Femur (tissue), 1 donor: Measurements from ENCODE around the gene KIF16B.

Experiments
- DNase-seq: peaks from one replicate; pipeline ENCODE4 v3.0.0-alpha.2; 2017

KIF16B gene

DNA sequence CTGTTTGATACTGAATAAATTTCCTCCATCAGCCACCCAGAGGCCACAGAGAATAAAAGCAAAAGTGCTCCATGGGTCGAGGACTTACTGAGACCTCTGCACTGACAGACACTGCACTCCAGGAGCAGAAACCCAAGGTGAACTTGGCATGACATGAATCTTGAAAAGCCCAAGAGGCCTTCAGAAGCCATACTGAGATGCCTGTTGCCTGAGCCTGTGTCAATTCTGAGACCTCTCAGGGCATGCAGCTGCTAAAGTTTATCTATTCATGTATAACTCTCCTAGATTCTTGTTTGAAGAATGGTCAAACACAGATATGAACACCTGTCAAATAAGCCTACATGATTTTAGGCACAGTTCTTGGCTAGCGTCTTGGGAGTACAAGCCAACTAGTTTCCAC is 145.7 kb downstream of the KIF16B start:
- DNase-seq = no peak

GRCh38 chr20:16424780-16425179 is 148.5 kb downstream of the KIF16B start:
- DNase-seq = no peak

- no peak for DNase-seq
Measured at GRCh38 chr20:16423311-16424212, 149.7 kb downstream of the KIF16B start.

DNA sequence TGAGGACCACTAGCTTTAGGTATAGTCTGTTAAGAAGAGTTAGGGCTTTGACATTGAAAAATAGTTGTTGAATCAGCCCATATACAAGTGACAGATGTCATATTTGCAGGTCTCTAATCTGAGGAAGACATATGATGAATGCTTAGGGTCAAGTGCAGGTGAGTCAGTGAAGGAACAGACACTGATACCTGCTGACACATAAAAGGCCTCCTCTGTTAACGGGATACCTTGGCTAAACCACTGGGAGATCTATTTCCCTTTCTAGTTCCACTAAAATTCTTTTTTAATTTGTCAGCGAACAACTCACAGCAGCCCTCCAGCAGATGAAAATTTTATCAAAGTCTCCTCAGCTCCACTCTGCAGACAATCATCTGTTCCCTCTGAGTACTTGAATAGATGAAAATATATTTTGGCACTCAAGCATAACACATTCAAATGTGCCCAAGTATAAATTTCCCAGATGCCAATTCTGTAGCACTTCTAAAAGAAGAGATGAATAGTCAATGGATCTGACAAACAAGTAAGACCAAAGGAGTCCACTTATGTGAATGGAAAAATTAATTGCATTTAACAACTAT is 154.0 kb downstream of the KIF16B start:
- DNase-seq = no peak

GRCh38 chr20:16418616-16419015 is 154.6 kb downstream of the KIF16B start:
- DNase-seq = no peak

DNA sequence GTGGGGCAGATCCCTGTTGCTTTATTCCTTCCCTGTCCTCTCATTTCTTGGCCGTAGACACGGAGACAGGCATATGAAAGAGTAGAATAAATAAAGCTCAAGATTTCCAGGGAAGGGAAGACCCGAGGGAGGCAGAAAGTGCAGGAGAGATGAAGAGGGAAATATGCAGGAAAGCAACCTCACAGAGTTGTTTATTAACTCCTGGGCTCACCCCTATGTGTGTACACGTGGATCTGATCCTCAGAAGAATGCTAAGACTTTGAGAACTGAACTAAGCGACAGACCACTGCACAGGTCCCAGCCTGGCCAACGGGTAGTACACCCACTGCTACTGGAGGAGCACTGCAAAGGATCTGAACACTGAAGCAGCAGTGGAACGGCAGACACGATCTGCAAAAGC is 156.2 kb downstream of the KIF16B start:
- DNase-seq = no peak

DNA sequence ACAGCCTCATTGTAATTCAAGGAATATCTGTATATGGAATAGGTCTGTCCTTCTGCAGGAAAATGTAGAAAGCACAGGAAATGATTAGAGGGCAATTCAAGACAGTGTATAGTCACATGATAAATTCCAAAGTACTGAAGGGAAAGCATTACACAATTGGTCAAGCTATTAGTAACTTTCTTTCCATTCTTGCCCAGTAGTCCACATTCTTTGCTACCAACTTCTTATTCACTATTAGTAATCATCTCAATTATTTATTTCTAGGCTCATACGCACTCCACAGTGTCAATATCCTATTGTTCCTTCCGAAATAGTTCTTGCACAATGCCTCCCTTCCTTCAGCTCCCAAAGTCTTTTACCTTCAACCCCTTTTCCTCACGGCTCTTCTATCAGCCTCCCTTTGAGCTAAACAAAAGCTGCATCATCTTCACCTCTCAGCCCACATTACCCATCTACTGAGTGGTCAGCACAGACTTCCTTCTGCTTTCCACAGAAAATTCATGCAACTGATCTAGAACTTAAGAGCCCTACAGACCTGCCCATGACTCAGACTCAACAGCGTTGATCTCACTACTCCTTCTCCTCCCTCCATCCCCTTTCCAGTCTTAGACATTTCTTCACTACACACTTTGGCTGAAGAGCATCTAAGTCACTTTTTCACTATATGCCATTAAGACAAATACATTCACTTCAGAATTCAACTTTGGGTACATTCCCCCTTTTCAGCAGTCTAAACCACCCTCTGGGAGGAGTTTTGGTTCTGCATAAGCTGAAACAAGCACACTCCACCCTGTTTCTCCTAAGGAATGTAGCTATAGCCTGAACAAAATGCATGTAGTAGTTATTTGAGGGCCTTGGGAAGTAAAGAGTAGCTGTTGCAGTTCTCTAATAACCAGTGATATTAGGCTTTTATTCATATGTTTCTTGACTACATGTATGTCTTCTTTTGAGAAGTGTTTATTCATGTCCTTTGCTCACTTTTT is 157.9 kb downstream of the KIF16B start:
- DNase-seq = no peak

GRCh38 chr20:16412906-16413305 is 160.3 kb downstream of the KIF16B start:
- no peak for DNase-seq

- no peak for DNase-seq
Measured at GRCh38 chr20:16411361-16411760, 161.9 kb downstream of the KIF16B start.

DNA sequence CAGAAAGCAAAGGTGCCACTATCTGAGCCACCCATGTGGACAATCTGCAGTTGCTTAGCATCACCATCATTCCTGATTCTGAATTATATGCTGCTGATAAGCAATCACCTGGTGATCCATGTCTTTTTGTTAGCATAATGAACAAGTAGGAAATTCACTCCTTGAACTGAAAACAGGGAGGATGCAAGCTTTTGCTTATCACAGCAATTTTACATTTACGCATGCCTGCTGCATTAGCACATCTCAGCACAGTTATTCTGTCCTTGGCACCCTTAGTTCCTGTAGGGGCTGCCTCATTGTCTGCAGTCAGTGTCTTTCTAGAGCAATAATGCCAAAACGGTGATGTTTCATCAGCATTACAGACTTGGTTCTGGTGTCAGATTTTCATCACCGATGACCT is 162.6 kb downstream of the KIF16B start:
- DNase-seq = no peak

DNA sequence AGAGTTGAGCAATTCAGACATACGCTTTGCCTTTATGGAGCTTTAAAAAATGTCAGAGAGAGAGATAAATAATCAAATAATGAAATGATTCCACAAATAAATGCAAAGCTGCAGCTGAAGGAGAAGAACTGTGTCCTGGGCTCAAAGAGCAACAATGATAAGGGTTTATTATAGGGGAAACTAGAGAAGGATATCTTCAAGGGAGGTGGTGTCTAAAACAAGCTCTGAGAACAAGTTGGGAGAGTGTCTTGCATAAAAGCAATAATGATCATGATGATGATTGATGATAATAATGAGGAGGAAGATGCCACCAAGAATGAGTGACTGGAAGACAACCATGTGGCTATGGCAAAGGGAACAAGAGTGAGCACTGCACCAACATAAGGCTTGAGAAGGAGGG is 164.3 kb downstream of the KIF16B start:
- no peak for DNase-seq

- DNase-seq = no peak
Measured at GRCh38 chr20:16407251-16408067, 165.8 kb downstream of the KIF16B start.

- no peak for DNase-seq
Measured at GRCh38 chr20:16405254-16405653, 168.0 kb downstream of the KIF16B start.

DNA sequence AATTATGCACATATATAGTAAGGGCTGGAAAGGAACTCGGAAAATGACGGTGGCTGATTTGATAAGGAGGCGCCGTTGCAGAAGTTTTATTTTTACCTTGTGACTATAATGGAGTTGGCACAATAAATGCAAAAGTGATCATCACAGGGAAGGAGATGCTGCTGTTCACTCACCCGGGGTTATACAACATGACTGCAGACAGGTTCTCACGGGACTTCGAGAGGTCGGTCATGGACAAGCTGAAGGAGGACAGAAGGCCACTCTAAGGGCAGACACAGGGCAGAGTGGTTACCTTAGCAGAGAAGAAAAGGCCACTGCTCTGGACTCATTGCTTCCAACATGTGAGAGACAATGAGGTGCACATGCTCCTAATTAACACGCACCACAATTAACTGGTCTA is 168.6 kb downstream of the KIF16B start:
- DNase-seq = no peak

DNA sequence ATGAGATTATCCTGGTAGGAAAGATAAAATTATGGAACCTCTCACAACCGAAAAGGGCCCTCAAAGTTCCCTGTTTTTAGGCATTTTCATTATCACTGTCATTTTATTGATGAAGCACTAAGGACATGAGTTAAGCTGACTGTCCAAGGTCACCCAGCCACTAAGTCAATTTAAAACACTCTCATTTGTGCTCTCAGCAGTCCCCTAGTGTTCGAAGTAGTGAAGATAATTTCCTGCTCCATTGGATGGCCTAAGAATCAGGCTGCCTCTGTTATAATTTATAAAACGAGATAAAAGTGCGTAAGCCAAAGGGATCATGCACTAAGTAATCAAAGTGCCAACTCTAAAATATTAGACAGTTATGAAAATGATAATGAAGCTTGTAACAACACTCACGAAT is 169.1 kb downstream of the KIF16B start:
- DNase-seq = no peak

DNA sequence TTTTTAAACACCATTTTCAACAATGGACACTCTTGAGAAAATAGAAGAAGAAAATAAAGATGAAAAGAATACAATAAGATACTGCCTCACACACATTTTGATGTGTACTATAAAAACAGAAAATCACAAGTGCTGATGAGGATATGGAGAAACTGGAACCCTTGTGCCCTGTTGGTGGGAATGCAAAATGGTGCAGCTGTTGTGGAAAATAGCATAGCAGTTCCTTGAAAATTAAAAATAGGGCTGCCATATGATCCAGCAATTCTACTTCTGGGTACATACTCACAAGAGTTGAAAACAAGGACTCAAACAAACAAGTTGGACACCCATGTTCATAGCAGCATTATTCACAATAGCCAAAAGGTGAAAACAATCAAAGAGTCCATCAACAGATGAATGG is 173.0 kb downstream of the KIF16B start:
- no peak for DNase-seq

DNA sequence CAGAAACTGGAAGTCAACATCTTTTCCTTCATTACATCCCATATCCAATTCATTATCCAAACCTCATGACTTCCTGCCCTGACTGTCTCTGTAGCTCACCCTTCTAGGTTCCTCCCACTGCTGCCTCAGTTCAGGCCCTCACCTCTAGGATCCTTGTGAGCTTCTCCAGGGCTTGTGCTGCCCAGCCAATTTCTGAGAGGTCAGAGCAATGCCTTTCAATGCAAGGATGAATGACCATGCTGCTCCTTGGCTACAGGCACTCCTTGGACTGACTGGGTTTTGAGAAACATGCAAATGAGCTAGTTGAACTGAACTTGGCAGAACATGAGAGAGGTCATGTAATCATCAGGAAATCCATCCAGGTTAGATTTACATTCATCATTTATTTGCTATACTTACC is 173.4 kb downstream of the KIF16B start:
- DNase-seq = no peak

GRCh38 chr20:16397086-16397485 is 176.2 kb downstream of the KIF16B start:
- DNase-seq = peak; percentile 87

DNA sequence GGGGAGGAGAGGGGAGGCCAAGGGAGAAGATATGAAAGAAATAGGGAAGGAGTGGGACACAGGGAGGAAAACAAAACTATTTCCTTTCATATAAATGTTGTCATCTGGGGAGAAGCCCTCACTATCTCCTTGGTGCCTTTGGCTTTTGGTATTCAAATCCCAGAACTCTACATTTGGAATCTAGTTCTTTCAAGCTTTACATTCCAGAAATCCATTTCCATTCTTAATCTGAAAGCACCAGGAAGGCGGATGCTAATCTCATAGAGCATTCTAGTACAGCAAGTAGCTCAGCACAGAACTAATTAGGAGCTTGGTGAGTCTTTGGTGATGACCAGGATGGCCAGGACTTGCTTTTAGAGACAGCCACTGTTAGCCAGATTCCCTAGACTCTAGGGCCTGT is 177.9 kb downstream of the KIF16B start:
- DNase-seq = no peak

- DNase-seq = no peak
Measured at GRCh38 chr20:16394784-16395183, 178.5 kb downstream of the KIF16B start.

GRCh38 chr20:16393836-16394235 is 179.4 kb downstream of the KIF16B start:
- DNase-seq = no peak

GRCh38 chr20:16393297-16393696 is 180.0 kb downstream of the KIF16B start:
- DNase-seq = no peak
